Gastroesophageal sphincter (tissue), 3 donors: ENCODE data around the gene SIPA1.

Experiments used
- EP300 ChIP-seq: sonication (generic); formaldehyde crosslinking; IDR thresholded peaks from one replicate; pipeline ENCODE4 v1.6.1; 2017; ENCODE audit warnings: antibody characterized with exemption, mild to moderate bottlenecking
- POLR2AphosphoS5 ChIP-seq: sonication (generic); formaldehyde crosslinking; IDR thresholded peaks from one replicate; pipeline ENCODE4 v1.6.1; 2017; ENCODE audit warnings: antibody characterized with exemption
- TF ChIP-seq, protein P1 (sequence below), 4 experiments: fragments of 200-600 bp in 2 of 4; fragments of 450-650 bp in 2 of 4; sonication (generic) in 1 of 4; IDR thresholded peaks; one replicate each; pipeline ENCODE4 v1.5.1; 2017 to 2019; ENCODE audit warnings: antibody characterized with exemption in 4 of 4, mild to moderate bottlenecking in 2 of 4, moderate library complexity in 2 of 4

DNA sequence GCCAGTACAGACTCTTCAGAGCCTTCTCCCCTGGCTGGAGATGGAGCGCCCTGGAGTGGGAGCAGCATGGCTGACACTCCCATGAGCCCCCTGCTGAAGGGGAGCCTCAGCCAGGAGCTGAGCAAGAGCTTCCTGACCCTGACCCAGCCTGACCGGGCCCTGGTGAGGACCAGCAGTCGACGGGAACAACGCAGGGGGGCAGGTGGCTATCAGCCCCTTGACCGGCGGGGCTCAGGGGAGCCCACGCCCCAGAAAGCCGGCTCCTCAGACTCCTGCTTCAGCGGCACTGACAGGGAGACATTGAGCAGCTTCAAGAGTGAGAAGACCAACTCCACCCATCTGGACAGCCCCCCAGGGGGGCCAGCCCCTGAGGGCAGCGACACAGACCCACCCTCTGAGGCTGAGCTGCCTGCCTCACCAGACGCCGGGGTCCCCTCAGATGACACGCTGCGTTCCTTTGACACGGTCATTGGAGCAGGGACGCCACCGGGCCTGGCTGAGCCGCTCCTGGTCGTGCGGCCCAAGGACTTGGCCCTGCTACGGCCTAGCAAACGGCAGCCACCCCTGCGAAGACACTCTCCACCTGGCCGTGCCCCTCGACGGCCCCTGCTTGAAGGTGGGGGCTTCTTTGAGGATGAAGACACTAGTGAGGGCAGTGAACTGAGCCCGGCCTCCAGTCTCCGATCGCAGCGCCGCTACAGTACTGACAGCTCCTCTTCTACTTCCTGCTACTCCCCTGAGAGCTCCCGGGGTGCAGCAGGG lies 19.7 kb upstream of the SIPA1 start:
- no peak for TF ChIP-seq POLR2AphosphoS5
- TF ChIP-seq, protein P1, sequence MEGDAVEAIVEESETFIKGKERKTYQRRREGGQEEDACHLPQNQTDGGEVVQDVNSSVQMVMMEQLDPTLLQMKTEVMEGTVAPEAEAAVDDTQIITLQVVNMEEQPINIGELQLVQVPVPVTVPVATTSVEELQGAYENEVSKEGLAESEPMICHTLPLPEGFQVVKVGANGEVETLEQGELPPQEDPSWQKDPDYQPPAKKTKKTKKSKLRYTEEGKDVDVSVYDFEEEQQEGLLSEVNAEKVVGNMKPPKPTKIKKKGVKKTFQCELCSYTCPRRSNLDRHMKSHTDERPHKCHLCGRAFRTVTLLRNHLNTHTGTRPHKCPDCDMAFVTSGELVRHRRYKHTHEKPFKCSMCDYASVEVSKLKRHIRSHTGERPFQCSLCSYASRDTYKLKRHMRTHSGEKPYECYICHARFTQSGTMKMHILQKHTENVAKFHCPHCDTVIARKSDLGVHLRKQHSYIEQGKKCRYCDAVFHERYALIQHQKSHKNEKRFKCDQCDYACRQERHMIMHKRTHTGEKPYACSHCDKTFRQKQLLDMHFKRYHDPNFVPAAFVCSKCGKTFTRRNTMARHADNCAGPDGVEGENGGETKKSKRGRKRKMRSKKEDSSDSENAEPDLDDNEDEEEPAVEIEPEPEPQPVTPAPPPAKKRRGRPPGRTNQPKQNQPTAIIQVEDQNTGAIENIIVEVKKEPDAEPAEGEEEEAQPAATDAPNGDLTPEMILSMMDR (IDR thresholded peaks at IDR 0.05), result no peak
- TF ChIP-seq EP300, result no peak
